HG03095 (cell line): Measurements from ENCODE around the gene DIP2A.

Experiments
- ATAC-seq: cut with Tn5 transposase; IDR thresholded peaks from one replicate; pipeline ENCODE4 v1.9.1; 2021; ENCODE audit warnings: moderate library complexity; ENCODE audit not compliant: unreplicated experiment

DIP2A gene

DNA sequence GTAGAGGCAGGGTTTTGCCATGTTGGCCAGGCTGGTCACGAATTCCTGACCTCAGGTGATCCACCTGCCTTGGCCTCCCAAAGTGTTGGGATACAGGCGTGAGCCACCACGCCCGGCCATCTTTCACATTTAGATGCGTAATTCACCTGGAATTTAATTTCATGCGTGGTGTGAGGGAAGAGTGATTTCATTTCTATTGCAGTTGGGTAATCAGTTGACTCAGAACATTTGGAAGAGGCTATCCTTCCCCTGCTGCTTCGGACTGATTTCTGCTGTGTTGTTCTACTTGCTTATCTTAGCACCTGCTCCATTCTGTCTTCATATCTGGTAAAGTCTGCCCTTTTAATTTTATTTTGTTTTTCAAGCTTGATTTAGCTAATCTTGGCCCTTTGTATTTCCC lies 19.1 kb downstream of the DIP2A start:
- ATAC-seq, result no peak

DNA sequence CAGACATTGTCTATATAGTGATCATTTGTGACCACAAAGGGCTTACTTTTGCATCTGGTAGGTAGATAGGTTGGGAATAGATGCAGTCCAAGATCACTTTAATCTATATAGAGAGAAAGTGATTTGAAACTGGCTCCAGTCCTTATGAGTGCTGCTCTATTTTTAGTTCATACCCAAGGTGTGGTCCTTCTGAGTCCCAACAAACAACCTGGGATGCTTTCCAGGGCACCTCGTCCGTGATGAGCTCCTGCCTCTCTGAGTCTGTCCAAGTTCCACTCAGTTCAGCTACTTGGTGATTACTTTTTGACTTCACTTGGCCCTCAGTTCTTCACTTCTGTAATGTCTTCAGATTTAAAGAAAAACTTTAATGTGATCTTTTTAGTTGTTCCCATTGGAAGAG lies 20.2 kb downstream of the DIP2A start:
- ATAC-seq, result no peak

DNA sequence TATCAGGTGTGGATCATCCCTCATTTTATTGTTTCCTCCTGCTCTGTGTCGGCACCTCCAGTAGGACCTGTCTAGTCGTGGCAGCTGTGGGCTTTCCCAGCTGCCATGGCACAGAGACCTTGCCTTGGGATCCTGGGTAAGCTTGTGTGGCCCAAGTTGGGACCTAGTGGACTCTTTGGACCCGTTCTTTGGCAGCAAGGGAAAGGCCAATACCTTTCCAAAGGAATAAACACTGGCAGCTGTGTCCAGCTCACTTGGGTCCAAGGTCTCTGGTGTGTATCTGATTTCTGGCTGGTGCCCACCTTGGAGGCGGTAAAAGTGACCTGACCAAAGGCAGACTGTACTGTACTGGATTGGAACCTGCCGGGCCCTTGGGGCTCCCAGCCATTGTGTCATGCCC lies 21.8 kb downstream of the DIP2A start:
- no peak for ATAC-seq

DNA sequence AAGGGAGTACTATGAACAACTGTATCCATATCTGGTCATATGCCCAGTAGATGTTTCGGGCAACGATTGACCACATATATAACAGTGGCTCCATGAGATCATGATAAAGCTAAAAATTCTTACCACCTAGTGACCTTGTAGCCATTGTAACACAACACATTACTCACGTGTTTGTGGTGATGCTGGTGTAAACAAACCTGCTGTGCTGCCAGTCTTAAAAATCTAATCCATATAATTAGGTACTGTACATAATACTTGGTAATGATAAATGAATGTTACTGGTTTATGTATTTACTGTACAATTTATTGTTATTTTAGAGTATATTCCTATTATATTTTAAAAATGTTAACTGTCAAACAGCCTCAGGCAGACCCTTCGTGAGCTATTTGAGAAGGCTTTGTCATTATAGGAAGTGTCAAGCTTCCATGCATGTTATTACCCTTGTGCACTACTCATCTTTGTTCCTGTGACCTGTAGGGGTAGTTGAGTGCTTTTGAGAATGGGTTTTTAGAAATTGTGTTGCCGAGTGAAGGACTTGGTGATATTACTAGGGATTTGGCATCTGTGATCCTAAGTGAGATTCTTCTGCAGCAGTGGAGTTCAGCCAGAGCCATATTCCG lies 23.6 kb downstream of the DIP2A start:
- ATAC-seq, result no peak

DNA sequence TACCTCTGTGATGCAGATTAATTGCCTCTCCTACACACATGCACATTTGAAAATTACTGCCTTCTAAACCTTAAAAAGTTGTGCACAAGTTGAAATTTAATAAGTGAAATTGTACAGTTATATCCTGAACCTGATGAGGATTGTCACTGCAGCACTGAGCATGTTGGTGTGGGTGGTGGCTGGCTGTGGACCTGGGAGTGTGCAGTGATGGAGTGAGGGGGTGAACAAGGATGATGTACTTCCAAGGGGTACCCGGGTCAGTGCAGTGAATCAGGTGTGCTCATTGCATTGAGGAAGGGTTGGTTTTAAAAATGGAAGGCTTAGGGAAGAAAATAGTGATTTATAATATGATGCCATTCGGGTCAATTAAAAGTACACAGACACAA lies 24.1 kb downstream of the DIP2A start:
- no peak for ATAC-seq

DNA sequence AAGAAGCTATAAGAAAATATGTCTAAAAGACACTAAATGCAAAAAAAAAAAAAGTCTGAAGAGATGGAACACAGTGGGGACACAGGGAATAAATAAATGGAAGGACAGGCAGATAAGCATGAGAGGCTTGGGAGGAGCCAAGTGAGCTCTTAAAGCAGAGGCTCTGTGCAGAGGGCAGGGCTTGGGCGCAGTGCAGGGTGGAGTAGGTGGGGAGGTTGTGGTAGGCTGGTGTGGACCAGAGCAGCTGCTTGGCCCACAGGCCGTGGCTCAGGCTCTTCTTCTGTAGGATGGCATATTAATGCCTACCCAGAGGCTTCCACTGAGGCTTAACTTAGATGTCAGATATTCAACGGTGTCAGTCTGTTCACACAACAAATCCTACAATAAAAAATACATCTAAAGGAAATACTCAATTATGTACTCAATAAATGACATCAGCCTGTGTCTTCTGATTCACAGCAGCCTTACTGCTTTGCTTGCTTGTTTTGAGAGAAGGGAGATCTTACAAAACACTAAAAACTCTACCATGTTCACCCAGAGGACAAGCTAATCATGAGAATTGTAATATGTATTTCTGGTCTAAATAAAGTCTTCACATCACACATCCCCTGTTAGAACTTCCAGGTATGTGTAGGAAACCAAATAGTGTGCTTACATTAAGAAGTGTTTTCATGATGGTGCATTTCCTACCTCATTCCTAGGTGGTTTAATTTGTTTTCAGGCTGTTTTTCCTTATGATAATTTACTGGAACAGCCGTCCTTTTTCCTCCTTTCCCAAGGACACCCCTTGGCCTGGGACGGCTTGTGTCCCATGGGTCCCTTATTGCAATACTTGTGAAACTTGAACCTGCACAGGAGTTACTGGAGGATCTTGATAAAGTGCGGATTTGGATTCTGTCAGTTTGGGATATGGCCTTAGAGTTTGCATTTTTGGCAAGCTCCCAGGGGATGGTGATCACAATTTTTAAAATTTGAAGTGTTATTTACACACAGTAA lies 24.9 kb downstream of the DIP2A start:
- no peak for ATAC-seq

DNA sequence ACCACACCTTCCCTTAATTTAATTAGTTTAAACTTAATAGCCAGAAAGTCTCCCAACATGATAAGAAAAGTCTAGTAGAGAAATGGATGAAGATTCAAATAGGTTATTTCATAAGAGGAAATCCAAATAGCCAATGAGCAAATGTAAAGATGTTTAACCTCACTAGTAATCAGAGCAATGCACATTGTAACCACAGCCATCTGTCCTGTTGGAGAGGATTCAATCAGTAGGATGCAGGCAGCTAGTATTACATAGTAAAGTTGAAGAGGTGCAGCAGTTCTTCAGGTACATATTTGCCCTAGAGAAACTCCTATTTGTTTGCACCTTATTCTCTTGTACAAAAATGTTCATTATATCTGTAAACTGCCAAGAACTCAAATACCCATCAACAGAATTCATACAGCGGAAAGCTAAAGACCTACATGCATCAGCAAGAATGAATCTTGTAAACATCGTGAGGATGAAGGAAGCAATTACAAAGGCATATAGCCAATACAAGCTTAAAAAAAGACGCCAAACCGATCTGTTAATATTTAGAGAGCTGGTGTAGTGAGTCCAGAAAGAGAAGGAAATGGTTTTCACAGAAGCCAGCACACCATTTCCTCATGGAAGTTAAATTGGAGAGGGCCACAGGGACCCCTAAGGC lies 27.9 kb downstream of the DIP2A start:
- no peak for ATAC-seq

DNA sequence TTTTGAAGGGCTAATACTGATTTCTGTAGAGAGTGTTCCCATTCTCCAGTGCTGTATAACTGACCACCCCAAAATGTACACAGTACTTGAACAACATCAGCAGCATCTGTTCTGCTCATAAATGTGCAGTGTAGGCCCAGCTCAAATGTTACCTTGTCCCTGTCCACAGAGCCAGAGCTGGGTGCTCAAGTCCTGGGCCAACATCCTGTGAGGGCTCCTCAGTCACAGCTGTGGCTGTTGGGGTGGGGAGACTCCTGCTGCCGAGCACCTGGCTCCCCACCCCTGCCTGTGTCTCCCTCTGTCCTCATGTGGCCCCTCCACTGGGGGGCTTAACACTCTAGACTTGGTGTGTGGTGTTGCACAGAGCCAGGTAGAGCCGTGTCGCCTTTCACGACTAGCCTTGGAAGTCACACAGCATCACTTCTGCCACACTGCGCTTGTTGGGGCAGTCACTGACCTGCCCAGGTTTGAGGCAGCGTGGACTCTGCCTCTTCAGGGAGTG lies 30.5 kb downstream of the DIP2A start:
- ATAC-seq, result no peak

DNA sequence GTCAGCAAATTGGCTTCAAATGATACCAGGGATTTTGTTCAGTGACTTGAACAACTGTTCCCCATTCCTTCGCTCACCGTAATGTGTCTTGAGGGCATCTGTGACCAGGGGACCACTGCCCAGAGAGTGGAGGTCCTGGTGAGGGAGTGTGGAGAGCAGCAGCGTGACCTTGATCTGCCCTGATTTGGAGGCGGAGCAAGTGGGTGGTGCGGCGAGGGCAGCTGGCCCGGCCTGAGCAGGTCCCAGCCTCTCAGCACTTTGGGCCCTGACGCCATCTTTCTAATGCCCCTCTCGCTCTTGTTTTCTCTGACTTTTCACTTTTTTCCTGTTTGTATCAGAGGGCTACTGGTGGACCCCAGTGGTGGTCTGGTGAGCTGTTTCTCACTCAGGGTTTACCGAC lies 31.1 kb downstream of the DIP2A start:
- ATAC-seq, result no peak

DNA sequence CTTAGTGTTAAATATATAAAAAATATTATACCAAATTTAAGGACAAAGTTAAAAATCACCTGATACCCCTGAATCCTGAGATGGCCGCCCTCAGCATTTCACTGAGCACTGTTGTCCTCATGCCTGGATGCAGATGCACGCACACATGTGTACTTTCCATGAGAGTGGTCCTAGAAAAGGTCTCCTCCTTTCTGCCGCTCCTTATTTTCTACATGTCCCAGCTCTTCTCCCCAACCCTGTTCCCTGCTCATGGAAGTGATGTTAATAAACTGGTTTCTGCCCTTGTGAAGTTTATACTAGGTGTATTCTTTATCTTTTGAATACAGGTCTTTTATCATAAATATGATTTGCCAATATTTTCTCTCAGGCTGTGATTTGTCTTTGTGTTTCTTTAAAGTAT lies 32.9 kb downstream of the DIP2A start:
- no peak for ATAC-seq

DNA sequence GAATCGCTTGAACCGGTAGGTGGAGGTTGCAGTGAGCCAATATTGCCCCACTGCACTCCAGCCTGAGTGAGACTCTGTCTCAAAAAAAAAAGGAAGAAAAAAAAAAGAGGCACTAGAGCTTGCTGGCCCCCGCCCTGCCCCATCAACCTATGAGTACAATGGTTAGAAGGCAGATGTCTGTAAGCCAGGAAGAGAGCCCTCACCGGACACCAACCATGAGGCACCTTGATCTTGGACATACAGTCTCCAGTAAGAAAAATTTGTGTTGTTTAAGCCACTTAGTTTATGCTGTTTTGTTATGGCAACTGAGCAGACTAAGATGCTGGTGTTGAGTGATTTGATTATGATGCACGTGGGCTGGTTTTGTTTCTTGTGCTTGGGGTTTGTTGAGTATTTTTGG lies 34.2 kb downstream of the DIP2A start:
- no peak for ATAC-seq

DNA sequence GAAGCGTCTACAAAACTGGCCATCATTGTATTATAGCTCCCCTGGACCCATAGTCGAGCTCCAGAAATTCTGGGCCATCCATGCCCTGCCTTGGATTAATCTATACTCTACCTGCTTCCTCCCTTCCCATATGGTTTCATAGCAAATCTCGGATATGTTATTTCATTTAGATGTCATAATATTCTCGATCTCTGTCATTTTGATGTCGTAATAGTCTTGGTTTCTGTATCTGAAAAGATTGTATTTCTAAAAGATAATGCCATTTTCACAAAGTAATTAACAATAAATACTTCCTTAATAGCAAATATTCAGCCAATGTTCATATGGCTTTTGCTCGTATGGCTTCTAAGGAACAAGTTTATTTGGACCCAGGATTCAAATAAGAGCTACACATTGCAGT lies 35.1 kb downstream of the DIP2A start:
- no peak for ATAC-seq

DNA sequence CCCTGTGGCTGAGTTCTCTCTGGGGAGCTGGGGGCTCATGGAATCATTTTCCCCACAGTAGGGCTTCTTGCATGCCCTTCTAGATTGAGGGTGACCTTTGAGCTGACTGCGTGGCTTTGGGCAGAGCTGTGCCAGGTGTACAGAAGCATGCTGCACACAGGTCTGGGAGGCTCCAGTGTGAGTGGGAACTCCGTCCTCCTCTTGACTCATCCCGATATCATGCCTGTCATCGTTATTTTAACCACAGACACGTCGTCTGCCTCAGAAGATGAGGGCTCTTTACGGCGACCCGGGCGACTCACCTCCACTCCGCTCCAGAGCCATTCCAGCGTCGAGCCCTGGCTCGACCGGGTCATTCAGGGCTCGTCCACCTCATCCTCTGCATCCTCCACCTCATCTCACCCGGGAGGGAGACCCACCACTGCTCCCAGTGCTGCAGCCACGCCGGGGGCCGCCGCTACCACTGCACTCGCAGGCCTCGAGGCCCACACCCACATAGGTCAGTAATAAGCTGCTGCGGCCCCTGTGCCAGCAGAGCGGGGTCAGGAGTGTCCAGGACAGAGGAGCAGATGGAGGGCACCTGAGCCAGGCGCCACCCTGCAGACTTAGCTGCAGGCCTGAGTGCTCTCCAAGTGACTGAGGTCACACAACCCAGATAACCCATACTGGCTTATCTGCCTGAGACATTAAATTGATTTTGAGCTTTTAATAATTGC lies 39.8 kb downstream of the DIP2A start:
- ATAC-seq, result no peak

DNA sequence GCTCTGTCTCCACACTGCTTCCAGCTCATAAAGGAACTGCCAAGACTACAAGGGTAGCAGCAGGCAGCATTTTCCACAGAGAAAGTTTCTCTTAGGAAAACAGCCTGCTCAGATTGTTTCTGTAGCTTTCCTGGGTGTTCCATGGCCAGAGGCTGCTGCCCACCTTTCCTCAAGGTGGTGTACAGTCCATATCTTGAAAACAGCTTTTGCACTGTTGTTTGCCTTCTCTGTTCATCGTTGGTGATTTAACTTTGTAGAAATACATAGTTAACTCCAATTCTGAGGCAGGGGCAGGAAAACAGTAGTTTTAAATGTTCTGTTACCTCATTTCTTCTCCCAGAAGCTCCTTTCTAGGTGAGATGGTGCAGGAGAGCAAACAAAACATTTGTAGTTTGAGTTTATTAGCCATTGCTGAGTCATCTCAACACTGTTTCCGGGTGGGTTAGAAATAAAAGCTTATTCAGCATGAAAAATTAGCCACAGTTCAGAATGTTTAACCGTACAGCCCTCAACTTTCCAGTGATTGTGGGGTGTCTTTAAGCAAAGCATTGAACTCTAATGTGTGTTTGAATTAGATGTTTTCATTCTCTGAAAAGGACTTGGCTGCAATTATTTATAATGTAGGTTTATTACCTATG lies 41.7 kb downstream of the DIP2A start:
- no peak for ATAC-seq

DNA sequence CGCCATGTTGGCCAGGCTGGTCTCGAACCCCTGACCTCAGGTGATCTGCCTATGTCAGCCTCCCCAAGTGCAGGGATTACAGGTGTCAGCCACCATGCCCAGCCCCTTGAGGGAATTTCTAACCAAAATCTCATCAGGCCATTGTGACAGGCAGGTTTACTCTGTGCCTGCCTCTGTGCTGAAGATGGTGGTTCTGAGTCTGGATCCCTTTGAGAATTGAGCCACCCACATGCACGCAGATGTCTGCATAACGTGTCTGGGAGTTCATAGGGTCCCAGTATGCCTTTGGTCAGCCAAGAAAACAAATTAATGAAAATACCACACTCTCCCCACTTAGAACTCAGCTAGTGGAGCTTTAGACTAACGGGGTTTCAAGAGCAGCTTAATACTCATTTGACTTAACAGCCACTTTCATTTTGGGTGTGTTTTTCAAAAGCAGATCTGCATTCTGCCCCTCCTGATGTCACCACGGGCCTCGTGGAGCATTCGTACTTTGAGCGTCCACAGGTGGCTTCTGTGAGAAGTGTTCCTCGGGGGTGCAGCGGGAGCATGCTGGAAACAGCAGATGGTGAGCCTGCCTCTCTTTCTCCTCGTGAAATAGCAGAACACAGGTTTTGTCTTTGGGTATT lies 45.3 kb downstream of the DIP2A start:
- ATAC-seq, result peak; percentile 48

DNA sequence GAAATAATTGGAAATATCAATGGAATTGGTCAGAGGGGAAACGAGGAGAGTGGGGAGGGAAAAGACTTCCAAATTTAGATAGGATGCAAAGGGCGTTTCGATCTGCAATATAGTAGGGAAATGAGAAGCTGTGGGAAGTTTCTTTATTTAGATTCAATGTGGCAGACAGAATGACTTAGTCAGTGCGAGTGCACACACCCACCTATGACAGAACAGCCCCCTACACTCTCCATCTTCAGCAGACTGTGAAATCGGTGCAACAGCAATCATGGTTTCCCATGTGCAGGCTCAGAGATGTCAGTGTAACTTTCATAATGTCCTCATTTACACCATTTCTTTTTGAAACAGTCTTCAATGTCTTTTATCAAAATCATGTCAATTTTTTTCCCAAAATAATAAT lies 46.0 kb downstream of the DIP2A start:
- ATAC-seq, result no peak

DNA sequence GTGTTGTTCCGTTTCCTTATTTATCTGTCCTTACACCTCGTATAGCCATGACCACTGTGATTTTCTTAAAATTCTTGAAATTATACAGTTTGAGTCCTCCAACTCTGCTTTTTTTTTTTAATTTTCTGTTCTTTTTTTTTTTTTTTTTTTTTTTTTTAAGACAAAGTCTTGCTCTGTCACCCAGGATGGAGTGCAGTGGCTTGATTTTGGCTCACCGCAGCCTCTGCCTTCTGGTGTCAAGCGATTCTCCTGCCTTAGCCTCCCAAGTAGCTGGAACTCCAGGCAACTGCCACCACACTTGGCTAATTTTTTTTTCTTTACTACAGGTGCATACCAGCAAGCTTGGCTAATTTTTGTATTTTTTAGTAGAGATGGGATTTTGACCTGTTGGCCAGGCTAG lies 48.9 kb downstream of the DIP2A start:
- no peak for ATAC-seq

DNA sequence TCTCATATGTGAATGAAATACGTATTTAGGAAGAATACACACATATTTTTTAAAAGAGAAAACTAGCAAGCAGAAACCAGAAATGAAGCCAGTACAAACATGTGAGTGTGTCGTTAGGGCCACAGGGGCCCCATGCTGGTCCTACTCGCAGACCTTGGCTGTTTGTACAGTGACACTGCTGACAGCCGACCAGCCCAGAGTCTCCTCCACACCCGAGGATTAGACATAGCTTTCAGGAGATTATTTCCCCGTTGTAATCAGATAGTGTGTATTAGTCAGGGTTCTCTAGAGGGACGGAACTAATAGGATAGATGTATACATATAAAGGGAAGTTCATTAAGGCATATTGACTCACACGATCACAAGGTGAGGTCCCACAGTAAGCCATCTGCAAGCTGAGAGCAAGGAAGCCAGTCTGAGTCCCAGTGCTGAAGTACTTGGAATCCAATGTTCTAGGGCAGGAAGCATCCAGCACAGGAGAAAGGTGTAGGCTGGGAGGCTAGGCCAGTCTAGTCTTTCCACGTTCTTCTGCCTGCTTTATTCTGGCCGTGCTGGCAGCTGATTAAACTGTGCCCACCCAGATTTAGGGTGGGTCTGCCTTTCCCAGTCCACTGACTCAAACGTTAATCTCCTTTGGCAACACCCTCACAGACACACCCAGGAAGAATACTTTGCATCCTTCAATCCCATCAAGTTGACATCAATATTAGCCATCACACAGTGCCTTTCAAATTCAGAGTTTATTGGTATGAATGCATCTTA lies 51.2 kb downstream of the DIP2A start:
- ATAC-seq, result no peak

DNA sequence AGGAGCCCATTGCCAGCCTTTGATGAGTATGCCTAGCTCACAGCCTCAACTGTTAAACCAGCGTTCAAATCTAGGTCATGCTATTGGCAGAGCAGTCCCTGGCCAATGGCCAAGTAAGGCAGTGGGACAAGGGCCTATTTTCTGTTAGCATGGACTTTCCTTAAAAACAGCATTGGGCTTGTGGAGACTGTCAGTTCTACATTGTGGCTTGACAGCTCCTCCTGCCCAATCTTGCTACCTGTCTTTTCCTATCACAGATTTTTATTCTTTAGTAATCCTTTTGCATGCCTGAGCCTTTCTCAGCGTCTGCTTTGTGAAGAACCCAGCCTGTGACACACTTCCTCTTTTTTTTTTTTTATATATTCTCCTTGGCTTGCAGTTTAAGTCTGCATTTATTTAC lies 56.4 kb downstream of the DIP2A start:
- no peak for ATAC-seq
